Transverse colon (tissue), 4 donors: Measurements from ENCODE around the gene OR2F2. TPM values are rescaled to one million over a fixed set of nuclear protein-coding genes. Genes with fewer than 3 reads are reported as not detected.
A peak's percentile ranks its signal among the peaks of the same experiment; 100 is the strongest.

Experiments
- DNase-seq: peaks from one replicate; pipeline ENCODE4 v3.0.0-alpha.2; 2019
- H3K27ac ChIP-seq, 4 donors: fragments of 200-600 bp; sonication (generic); 2 replicates each; pipeline ENCODE4 v1.5.1; 2016 to 2018; ENCODE audit warnings: inconsistent platforms in 4 of 4
- H3K27me3 ChIP-seq: fragments of 200-600 bp; sonication (generic); 2 replicates; pipeline ENCODE4 v1.5.1; 2017; ENCODE audit warnings: inconsistent platforms
- H3K36me3 ChIP-seq, 4 donors: fragments of 200-600 bp; sonication (generic); 2 replicates each; pipeline ENCODE4 v1.5.1; 2017 to 2019; ENCODE audit warnings: inconsistent platforms in 4 of 4
- H3K4me1 ChIP-seq, 4 donors: fragments of 200-600 bp; sonication (generic); 2 replicates each; pipeline ENCODE4 v1.5.1; 2017 to 2020; ENCODE audit warnings: inconsistent platforms in 4 of 4
- H3K4me3 ChIP-seq, 4 donors: fragments of 200-600 bp; sonication (generic); 1 replicate in 1 of 4; 2 replicates in 3 of 4; pipeline versions ENCODE4 v1.5.1 to v1.6.1; 2017 to 2019; ENCODE audit warnings: inconsistent platforms in 4 of 4
- H3K9me3 ChIP-seq, 2 donors: fragments of 200-600 bp; sonication (generic); 2 replicates each; pipeline ENCODE4 v1.5.1; 2017 to 2019; ENCODE audit warnings: inconsistent platforms in 2 of 2
- CTCF ChIP-seq, 5 experiments: fragments of 200-600 bp in 3 of 5; fragments of 450-650 bp in 2 of 5; sonication (generic) in 3 of 5; IDR thresholded peaks; 1 replicate in 2 of 5; 2 replicates in 3 of 5; pipeline ENCODE4 v1.5.1; 2016 to 2017; ENCODE audit warnings: antibody characterized with exemption in 5 of 5, inconsistent platforms in 3 of 5, mild to moderate bottlenecking in 2 of 5, moderate library complexity in 1 of 5
- EP300 ChIP-seq: sonication (generic); formaldehyde crosslinking; IDR thresholded peaks from one replicate; pipeline ENCODE4 v1.6.1; 2017; ENCODE audit warnings: antibody characterized with exemption, low read depth
- POLR2A ChIP-seq: fragments of 450-650 bp; IDR thresholded peaks from one replicate; pipeline ENCODE4 v1.6.1; 2016; ENCODE audit warnings: antibody characterized with exemption, mild to moderate bottlenecking, moderate library complexity
- POLR2AphosphoS5 ChIP-seq, 3 donors: sonication (generic); formaldehyde crosslinking; IDR thresholded peaks; one replicate each; pipeline ENCODE4 v1.6.1; 2016; ENCODE audit warnings: antibody characterized with exemption in 3 of 3
- WGBS, 2 donors: methylation state at CpG; one replicate each; pipeline ENCODE4 v1.1.5; 2018; ENCODE audit warnings: low coverage in 1 of 2; 5-methylcytosine and 5-hydroxymethylcytosine counted together
- in situ Hi-C, 4 donors: fragments of 200-750 bp; cut with MboI; loops; one replicate each; pipeline versions ENCODE4 v1.15.0 to v1.15.1; 2017; ENCODE audit warnings: low sequenced_read_pairs in 3 of 4, low pct_ligation_motif_present in 1 of 4, low pct_unique_long_range_greater_than_20kb in 1 of 4
- intact Hi-C: fragments of 100-400 bp; cut with DNase I; formaldehyde crosslinking; loops from one replicate; pipeline ENCODE4 v1.15.1; 2023; ENCODE audit warnings: low total_unique reads
- total RNA-seq, 4 donors: library from RNA; depleted of rRNA; stranded (reverse); fragments of >200 nt; gene quantifications; one replicate each; pipeline ENCODE4 v1.1.0, GENCODE V29; 2016

The OR2F2 gene
- total RNA-seq, 4 donors from 2014 or later = not detected

- TF ChIP-seq CTCF (IDR thresholded peaks at IDR 0.05) = no peak
- TF ChIP-seq POLR2A = no peak
- TF ChIP-seq POLR2AphosphoS5 (IDR thresholded peaks at IDR 0.05) = no peak
- no peak for TF ChIP-seq EP300
- Histone ChIP-seq H3K27ac (peak overlapping the region; percentile 89 to 96 (median 93)), H3K36me3 (no peaks in the 10 kb centered on the region), H3K27me3 (no peaks in the 10 kb centered on the region), H3K4me1 (peaks cover 11 to 34% (median 20%) of the 10 kb centered on the region in 4 donors), H3K4me3 (peak overlapping the region in 3 of 4 donors; percentile 64 to 68 (median 64)), H3K9me3 (no peaks in the 10 kb centered on the region)
- DNase-seq = no peak
- intact Hi-C loops = loop anchor here (2.0 kb wide), 1 partner anchor 22 kb away; no protein-coding TSS in a partner anchor
- in situ Hi-C loops = no loop called here
- 68 to 80% methylated on average over 1 to 14 of the region's 14 CpGs for WGBS, 2 donors
Observed at GRCh38 chr7:143902332-143902899, 32.6 kb upstream of the OR2F2 start.

- in situ Hi-C loops = no loop called here
- Histone ChIP-seq H3K36me3 (no peaks in the 10 kb centered on the region), H3K4me3 (no peak overlapping the region), H3K4me1 (peaks cover 0 to 12% (median 6%) of the 10 kb centered on the region in 4 donors), H3K9me3 (no peaks in the 10 kb centered on the region), H3K27me3 (no peaks in the 10 kb centered on the region), H3K27ac (peak overlapping the region in 1 of 4 donors; percentile 32)
- WGBS, 2 donors = 56 to 74% methylated on average over 1 of the region's 1 CpG
- intact Hi-C loops = no loop called here
- no peak for DNase-seq
- TF ChIP-seq POLR2A (no peak), POLR2AphosphoS5 (IDR thresholded peaks at IDR 0.05) (no peak)
Observed at GRCh38 chr7:143905509-143905908, 29.5 kb upstream of the OR2F2 start.

GRCh38 chr7:143906151-143906550 lies 28.9 kb upstream of the OR2F2 start:
- DNase-seq = no peak
- no peak overlapping the region for H3K27ac ChIP-seq
- no peaks in the 10 kb centered on the region for H3K27me3 ChIP-seq
- peaks cover 0 to 5% (median under 1%) of the 10 kb centered on the region in 4 donors for H3K4me1 ChIP-seq
- H3K4me3 ChIP-seq = no peak overlapping the region
- intact Hi-C loops = no loop called here
- 86 to 87% methylated on average over 7 to 9 of the region's 9 CpGs for WGBS, 2 donors
- no peaks in the 10 kb centered on the region for H3K9me3 ChIP-seq
- no peak for TF ChIP-seq CTCF (IDR thresholded peaks at IDR 0.05)
- TF ChIP-seq POLR2AphosphoS5 (IDR thresholded peaks at IDR 0.05) = no peak
- TF ChIP-seq EP300 = no peak
- TF ChIP-seq POLR2A = no peak
- H3K36me3 ChIP-seq = no peaks in the 10 kb centered on the region
- in situ Hi-C loops = no loop called here

GRCh38 chr7:143906895-143907294 lies 28.1 kb upstream of the OR2F2 start:
- Histone ChIP-seq H3K4me3 (no peak overlapping the region), H3K9me3 (no peaks in the 10 kb centered on the region), H3K36me3 (no peaks in the 10 kb centered on the region), H3K4me1 (peaks cover 0 to 5% (median 0%) of the 10 kb centered on the region in 4 donors), H3K27ac (no peak overlapping the region), H3K27me3 (no peaks in the 10 kb centered on the region)
- intact Hi-C loops = no loop called here
- no peak for DNase-seq
- in situ Hi-C loops = no loop called here
- TF ChIP-seq POLR2AphosphoS5 (IDR thresholded peaks at IDR 0.05) (no peak), EP300 (no peak), POLR2A (no peak), CTCF (IDR thresholded peaks at IDR 0.05) (no peak)
- WGBS, 2 donors = 95 to 98% methylated on average over 4 to 5 of the region's 5 CpGs

GRCh38 chr7:143908120-143908519 lies 26.9 kb upstream of the OR2F2 start:
- no peak overlapping the region for H3K27ac ChIP-seq
- no peaks in the 10 kb centered on the region for H3K27me3 ChIP-seq
- TF ChIP-seq CTCF (IDR thresholded peaks at IDR 0.05) (no peak), POLR2AphosphoS5 (IDR thresholded peaks at IDR 0.05) (no peak), EP300 (no peak), POLR2A (no peak)
- H3K9me3 ChIP-seq = no peaks in the 10 kb centered on the region
- in situ Hi-C loops = no loop called here
- DNase-seq = no peak
- no peak overlapping the region for H3K4me3 ChIP-seq
- WGBS, 2 donors = 54 to 69% methylated on average over 5 of the region's 5 CpGs
- H3K4me1 ChIP-seq = no peaks in the 10 kb centered on the region
- no peaks in the 10 kb centered on the region for H3K36me3 ChIP-seq
- intact Hi-C loops = no loop called here
